ENCODE measurements around the gene BCAS3.
"Not testable (repeated sequence)": the region's sequence is repeated elsewhere in the genome, so short reads cannot be mapped to it uniquely, and the experiment has no call there.

The BCAS3 gene

DNA sequence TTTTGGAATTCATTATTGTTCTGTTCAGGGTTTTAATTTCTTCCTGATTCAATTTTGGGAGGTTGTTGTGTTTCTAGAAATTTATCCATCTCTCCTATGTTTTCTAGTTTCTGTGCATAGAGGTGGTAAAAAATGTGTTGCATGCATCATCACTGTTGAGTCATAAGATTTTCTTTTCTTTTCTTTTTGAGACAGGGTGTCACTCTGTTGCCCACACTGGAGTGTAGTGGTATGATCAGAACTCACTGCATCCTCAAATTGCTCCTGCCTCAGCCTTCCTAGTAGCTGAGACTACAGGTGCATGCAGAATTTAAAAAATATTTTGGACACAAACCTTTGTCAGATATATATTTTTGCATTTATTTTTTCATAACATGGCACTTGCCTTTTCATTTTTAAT, 184.8 kb downstream of the BCAS3 start:
- TF ChIP-seq, protein P1, sequence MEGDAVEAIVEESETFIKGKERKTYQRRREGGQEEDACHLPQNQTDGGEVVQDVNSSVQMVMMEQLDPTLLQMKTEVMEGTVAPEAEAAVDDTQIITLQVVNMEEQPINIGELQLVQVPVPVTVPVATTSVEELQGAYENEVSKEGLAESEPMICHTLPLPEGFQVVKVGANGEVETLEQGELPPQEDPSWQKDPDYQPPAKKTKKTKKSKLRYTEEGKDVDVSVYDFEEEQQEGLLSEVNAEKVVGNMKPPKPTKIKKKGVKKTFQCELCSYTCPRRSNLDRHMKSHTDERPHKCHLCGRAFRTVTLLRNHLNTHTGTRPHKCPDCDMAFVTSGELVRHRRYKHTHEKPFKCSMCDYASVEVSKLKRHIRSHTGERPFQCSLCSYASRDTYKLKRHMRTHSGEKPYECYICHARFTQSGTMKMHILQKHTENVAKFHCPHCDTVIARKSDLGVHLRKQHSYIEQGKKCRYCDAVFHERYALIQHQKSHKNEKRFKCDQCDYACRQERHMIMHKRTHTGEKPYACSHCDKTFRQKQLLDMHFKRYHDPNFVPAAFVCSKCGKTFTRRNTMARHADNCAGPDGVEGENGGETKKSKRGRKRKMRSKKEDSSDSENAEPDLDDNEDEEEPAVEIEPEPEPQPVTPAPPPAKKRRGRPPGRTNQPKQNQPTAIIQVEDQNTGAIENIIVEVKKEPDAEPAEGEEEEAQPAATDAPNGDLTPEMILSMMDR (IDR thresholded peaks at IDR 0.05; ENCODE audit: control insufficient read depth, insufficient read depth, low read depth, low read length, missing control alignments) = no peak
- DNase-seq (ENCODE audit: low read depth) = no peak
- H3K4me3 ChIP-seq (ENCODE audit: control insufficient read depth, low read depth, low read length) = no peak overlapping the region

DNA sequence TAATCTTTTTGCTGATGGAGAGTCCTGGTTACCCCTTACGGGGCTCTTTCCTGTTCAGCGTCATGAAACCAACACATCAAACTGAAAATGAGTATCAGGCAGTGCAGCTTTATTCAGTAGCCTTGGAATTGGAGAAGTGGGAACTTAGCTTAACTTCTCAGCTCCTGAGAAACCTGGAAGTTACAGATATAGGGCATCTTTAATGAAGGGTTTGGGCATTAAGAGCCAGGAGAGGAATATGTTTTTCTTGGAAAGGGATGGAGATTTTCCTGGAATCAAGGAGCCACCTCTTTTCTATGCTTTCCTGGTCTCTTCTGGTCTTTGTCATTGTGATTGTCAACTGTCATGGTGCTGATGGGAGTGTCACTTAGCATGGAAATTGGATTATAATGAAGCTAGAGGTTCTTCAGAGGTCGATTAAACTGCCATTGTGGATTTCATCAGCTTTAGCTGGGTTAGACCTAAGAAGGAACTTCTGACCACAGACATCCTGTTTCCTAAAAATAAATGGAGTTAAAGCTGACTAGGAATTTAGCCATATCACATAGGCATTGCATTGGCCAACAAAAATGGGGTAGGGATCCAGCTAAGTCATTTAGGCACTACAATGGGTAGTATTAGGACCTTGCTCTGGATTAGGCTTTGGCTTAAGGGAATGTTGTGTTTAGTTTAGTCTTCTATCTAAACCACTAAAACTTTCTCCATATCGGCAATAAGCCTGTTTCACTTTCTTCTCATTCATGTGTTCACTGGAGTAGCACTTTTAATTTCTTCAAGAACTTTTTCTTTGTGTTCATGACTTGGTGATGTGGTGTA, 186.4 kb downstream of the BCAS3 start:
- no peak overlapping the region for H3K4me3 ChIP-seq (ENCODE audit: control insufficient read depth, low read depth, low read length)
- no peak for DNase-seq (ENCODE audit: low read depth)
- TF ChIP-seq, protein P1 (IDR thresholded peaks at IDR 0.05; ENCODE audit: control insufficient read depth, insufficient read depth, low read depth, low read length, missing control alignments) = no peak

DNA sequence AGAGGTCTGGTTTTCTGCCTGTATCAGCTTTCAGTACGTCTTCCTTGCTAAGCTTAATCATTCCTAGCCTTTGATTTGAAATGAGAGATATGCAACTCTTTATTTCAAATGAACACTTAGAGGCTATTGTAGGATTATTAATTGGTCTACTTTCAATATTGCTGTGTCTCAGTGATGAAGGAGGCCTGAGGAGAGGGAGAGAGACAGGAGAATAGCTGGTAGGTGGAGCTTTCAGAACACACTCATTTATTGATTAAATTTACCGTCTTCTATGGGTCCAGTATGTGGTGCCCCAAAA, 187.0 kb downstream of the BCAS3 start:
- DNase-seq (ENCODE audit: low read depth) = no peak
- no peak overlapping the region for H3K4me3 ChIP-seq (ENCODE audit: control insufficient read depth, low read depth, low read length)
- TF ChIP-seq, protein P1 (IDR thresholded peaks at IDR 0.05; ENCODE audit: control insufficient read depth, insufficient read depth, low read depth, low read length, missing control alignments) = no peak

DNA sequence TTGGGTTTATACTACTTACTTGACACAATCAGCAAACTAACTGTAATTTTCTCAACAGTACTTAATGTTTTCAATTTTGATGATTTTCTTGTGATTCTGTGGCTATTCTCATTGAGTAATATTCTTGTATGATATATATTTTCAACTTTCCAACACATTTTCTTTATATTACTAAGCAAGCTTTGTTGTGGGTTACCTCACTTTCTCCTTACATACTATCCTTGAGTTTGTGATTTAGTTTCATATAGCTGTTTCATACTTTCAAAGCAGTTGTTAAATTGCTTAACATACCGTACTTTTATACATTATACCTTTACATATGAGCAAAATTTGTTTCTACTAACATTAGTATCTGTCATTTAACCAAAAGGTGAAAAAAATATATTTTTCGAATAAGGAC, 197.1 kb downstream of the BCAS3 start:
- no peak for DNase-seq (ENCODE audit: low read depth)
- TF ChIP-seq, protein P1 (IDR thresholded peaks at IDR 0.05; ENCODE audit: control insufficient read depth, insufficient read depth, low read depth, low read length, missing control alignments) = no peak
- H3K4me3 ChIP-seq (ENCODE audit: control insufficient read depth, low read depth, low read length) = no peak overlapping the region

- H3K4me3 ChIP-seq (ENCODE audit: control insufficient read depth, low read depth, low read length) = peak overlapping the region; percentile 10
- not testable (repeated sequence) for DNase-seq (ENCODE audit: low read depth)
These were observed 209.3 kb downstream of the BCAS3 start for GRCh38 chr17:60886731-60887613.

DNA sequence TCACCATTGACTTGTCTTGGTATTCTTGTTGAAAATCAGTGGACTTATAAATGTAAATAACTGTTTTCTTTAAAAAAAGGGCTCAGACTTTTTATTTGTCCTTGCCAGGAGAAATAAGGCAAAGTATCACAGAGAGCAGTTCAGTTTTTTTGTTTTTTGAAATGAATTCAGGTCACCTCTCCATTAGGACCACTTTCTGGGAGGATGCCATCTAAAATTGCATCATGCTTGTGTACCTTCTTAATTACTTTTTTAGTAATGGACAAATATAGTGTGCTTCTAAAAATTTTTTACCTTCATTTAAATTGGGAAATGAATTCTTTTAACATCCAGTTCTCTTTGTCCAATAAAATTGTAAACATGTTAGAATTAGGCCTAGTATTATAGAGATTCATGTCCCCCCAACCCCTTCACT, 210.0 kb downstream of the BCAS3 start:
- no peak for DNase-seq (ENCODE audit: low read depth)
- TF ChIP-seq, protein P1 (IDR thresholded peaks at IDR 0.05; ENCODE audit: control insufficient read depth, insufficient read depth, low read depth, low read length, missing control alignments) = no peak
- no peak overlapping the region; the same call in 1 of the 2 replicates for H3K4me3 ChIP-seq (ENCODE audit: control insufficient read depth, low read depth, low read length)
